Neutrophil (primary cell): ENCODE measurements around the gene PARD3.

Experiments used
- H3K27ac ChIP-seq: fragments of 200-600 bp; sonication (generic); 2 replicates; pipeline ENCODE4 v1.5.1; 2016; ENCODE audit warnings: mild to moderate bottlenecking, moderate library complexity
- H3K27me3 ChIP-seq: fragments of 200-600 bp; sonication (generic); 2 replicates; pipeline ENCODE4 v1.6.0; 2016; ENCODE audit warnings: mild to moderate bottlenecking
- H3K36me3 ChIP-seq: fragments of 200-600 bp; sonication (generic); 2 replicates; pipeline ENCODE4 v1.5.1; 2017
- H3K4me1 ChIP-seq, 2 experiments: fragments of 200-600 bp in 1 of 2; sonication (generic) in 1 of 2; 1 replicate in 1 of 2; 2 replicates in 1 of 2; pipeline versions ENCODE4 v1.5.1 to v1.6.1; 2013 to 2016; ENCODE audit warnings: low read depth in 1 of 2, low read length in 1 of 2, mild to moderate bottlenecking in 1 of 2, moderate library complexity in 1 of 2; ENCODE audit not compliant: control insufficient read depth in 1 of 2, insufficient read depth in 1 of 2
- H3K4me3 ChIP-seq, 2 experiments: fragments of 200-600 bp in 1 of 2; sonication (generic) in 1 of 2; 1 replicate in 1 of 2; 2 replicates in 1 of 2; pipeline ENCODE4 v1.5.1; 2013 to 2016; ENCODE audit warnings: low read depth in 1 of 2, low read length in 1 of 2, mild to moderate bottlenecking in 1 of 2, moderate library complexity in 1 of 2
- H3K9me3 ChIP-seq: fragments of 200-600 bp; sonication (generic); 2 replicates; pipeline ENCODE4 v1.5.1; 2016
- CTCF ChIP-seq: fragments of 200-600 bp; sonication (generic); IDR thresholded peaks from 2 replicates; pipeline ENCODE4 v1.5.1; 2016; ENCODE audit warnings: antibody characterized with exemption

The PARD3 gene

DNA sequence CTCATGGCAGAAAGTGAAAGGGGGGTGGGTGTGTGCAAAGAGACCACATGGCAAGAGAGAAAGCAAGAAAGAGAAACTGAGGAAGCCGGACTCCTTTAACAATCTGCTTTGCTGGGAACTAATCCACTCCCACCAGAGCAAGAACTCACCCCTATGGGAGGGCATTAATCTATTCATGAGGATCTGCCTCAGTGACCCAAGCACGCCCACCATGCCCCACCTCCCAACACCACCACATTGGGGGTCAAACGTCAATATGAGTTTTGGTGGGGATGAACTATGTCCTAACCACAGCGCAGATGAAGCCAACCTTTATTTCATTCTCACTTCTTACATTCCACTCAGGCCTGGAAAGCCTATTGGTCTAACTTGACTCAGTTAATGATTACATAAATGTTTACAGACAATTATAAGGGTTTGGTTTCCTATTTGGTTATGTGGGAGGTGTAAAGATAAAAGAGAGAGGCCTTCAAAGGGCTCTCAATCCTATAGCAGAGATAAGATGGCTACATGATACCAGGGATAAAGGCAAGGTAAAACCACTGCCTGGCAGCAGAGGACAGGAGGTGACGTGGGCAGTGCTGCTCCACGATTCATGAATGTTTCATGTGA lies 601.8 kb downstream of the PARD3 start:
- no peak overlapping the region for H3K4me3 ChIP-seq
- no peaks in the 10 kb centered on the region for H3K27me3 ChIP-seq
- TF ChIP-seq CTCF: no peak

GRCh38 chr10:34207343-34207742 lies 607.8 kb downstream of the PARD3 start:
- H3K27ac ChIP-seq: no peak overlapping the region
- H3K9me3 ChIP-seq: no peaks in the 10 kb centered on the region
- H3K36me3 ChIP-seq: no peaks in the 10 kb centered on the region
- H3K4me1 ChIP-seq: no peaks in the 10 kb centered on the region
- TF ChIP-seq CTCF: no peak
- H3K27me3 ChIP-seq: no peaks in the 10 kb centered on the region
- no peak overlapping the region for H3K4me3 ChIP-seq

More for the DNA sequence above, 601.8 kb downstream of the PARD3 start:
- no peak overlapping the region for H3K27ac ChIP-seq
- H3K36me3 ChIP-seq: no peaks in the 10 kb centered on the region
- H3K9me3 ChIP-seq: no peaks in the 10 kb centered on the region
- H3K4me1 ChIP-seq: no peaks in the 10 kb centered on the region

GRCh38 chr10:34206935-34207268 lies 608.2 kb downstream of the PARD3 start:
- H3K27ac ChIP-seq: no peak overlapping the region
- H3K36me3 ChIP-seq: no peaks in the 10 kb centered on the region
- TF ChIP-seq CTCF: no peak
- no peaks in the 10 kb centered on the region for H3K27me3 ChIP-seq
- no peak overlapping the region for H3K4me3 ChIP-seq
- no peaks in the 10 kb centered on the region for H3K9me3 ChIP-seq
- no peaks in the 10 kb centered on the region for H3K4me1 ChIP-seq

DNA sequence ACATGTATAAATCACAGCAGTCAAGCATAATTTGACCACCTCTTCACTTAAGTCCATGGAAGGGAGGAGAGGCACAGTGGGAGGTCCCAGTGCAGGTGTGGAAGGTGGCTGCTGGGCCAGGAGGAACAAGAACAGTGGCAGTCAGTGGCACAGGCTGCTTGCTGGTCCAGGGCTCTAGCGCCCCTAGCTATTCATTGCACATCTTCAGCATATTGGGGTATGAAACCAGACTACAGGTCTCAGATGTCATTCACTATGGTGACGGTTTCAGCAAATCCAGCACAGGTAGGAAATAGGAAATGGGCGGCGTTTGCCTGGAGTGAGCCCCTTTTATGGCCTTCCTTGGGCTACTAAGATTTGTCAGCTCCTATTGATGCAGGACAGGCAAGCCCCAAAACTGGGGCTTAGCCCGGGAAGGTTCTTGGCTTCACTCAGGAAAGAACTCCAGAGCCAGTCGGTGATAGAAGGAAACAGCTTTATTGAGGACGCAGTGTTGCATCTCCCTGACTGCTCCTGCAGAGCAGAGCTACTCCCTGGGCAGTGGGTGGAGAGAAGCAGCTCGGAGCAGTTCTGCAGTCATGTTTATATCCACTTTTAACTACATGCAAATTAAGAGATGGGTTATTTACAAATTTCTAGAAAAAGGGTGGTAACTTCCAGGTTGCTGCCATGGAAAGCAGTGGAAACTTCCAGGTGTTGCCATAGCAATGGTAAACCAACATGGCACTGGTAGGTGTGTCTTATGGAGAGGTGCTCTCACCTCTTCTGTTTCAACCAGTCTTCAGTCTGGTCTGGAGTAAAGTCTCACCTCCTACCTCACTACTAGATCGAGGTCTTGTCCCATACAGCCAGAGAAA lies 608.8 kb downstream of the PARD3 start:
- Histone ChIP-seq H3K27me3 (no peaks in the 10 kb centered on the region), H3K36me3 (no peaks in the 10 kb centered on the region), H3K27ac (no peak overlapping the region), H3K4me1 (no peaks in the 10 kb centered on the region), H3K4me3 (no peak overlapping the region), H3K9me3 (no peaks in the 10 kb centered on the region)
- TF ChIP-seq CTCF: no peak

GRCh38 chr10:34205452-34205851 lies 609.6 kb downstream of the PARD3 start:
- no peaks in the 10 kb centered on the region for H3K36me3 ChIP-seq
- H3K27ac ChIP-seq: no peak overlapping the region
- H3K4me3 ChIP-seq: no peak overlapping the region
- no peaks in the 10 kb centered on the region for H3K4me1 ChIP-seq
- TF ChIP-seq CTCF: no peak
- no peaks in the 10 kb centered on the region for H3K27me3 ChIP-seq
- no peaks in the 10 kb centered on the region for H3K9me3 ChIP-seq
